ENCODE measurements around the gene IQSEC1.

The IQSEC1 gene

GRCh38 chr3:12886106-12886679 lies 187.0 kb downstream of the IQSEC1 start:
- TF ChIP-seq SIN3A (IDR thresholded peaks at IDR 0.05; ENCODE audit: borderline replicate concordance, insufficient read depth, low read length) (no peak), POLR2AphosphoS5 (IDR thresholded peaks at IDR 0.05; ENCODE audit: low read depth, low read length) (no peak), TAF1 (IDR thresholded peaks at IDR 0.05; ENCODE audit: borderline replicate concordance, insufficient read depth, low read length) (no peak), REST (IDR thresholded peaks at IDR 0.05; ENCODE audit: insufficient read depth in 1 of 2, low read depth in 2 of 2, low read length in 2 of 2) (no peak), FOXP2 (optimal IDR thresholded peaks at IDR 0.05; ENCODE audit: borderline replicate concordance, extremely low read depth, extremely low read length, insufficient read depth) (no peak)

GRCh38 chr3:12885583-12885930 lies 187.7 kb downstream of the IQSEC1 start:
- TF ChIP-seq SIN3A (IDR thresholded peaks at IDR 0.05; ENCODE audit: borderline replicate concordance, insufficient read depth, low read length) (no peak), TAF1 (IDR thresholded peaks at IDR 0.05; ENCODE audit: borderline replicate concordance, insufficient read depth, low read length) (no peak), FOXP2 (optimal IDR thresholded peaks at IDR 0.05; ENCODE audit: borderline replicate concordance, extremely low read depth, extremely low read length, insufficient read depth) (no peak), POLR2AphosphoS5 (IDR thresholded peaks at IDR 0.05; ENCODE audit: low read depth, low read length) (no peak), REST (IDR thresholded peaks at IDR 0.05; ENCODE audit: insufficient read depth in 1 of 2, low read depth in 2 of 2, low read length in 2 of 2) (no peak)

DNA sequence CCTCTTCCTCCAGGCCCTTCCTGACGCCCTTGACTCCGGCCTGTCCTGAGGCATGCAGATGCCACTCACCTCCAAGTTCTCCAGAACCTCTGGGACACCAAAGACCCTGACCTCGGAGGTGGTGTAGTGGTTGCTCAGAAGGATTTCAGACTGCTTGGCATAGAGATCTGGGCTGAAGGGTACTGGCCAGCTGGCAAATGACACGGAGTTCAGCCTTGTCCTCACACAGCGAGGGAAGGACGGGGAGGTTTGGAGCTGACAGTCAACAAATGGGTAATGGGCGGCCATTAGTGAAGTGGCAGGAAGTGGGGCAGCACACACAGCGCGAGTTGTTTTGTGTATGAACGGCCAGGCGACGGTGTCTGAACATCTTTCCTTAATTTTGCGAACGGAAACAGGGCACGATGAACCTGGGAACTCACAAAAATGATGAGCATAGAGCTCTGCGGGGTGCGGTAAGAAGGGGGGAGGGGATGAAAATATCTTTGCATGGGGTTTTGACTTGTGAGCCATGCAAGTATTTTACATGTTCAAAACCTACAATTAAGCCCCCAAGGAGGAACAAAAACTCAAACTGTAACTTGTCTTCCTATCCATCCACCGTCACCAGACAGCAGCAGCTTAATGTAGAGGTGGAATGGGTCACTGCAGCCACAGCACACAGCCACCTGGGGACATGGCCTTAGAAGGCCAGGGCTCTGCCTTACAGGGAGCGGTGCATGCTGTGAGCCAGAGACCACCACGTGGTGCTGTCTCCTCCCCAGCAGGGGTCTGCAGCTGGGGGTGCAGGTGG lies 188.2 kb downstream of the IQSEC1 start:
- TF ChIP-seq TAF1 (IDR thresholded peaks at IDR 0.05; ENCODE audit: borderline replicate concordance, insufficient read depth, low read length) (no peak), REST (IDR thresholded peaks at IDR 0.05; ENCODE audit: insufficient read depth in 1 of 2, low read depth in 2 of 2, low read length in 2 of 2) (no peak), FOXP2 (optimal IDR thresholded peaks at IDR 0.05; ENCODE audit: borderline replicate concordance, extremely low read depth, extremely low read length, insufficient read depth) (no peak), SIN3A (IDR thresholded peaks at IDR 0.05; ENCODE audit: borderline replicate concordance, insufficient read depth, low read length) (no peak), POLR2AphosphoS5 (IDR thresholded peaks at IDR 0.05; ENCODE audit: low read depth, low read length) (no peak)

GRCh38 chr3:12884186-12884680 lies 189.0 kb downstream of the IQSEC1 start:
- TF ChIP-seq FOXP2 (optimal IDR thresholded peaks at IDR 0.05; ENCODE audit: borderline replicate concordance, extremely low read depth, extremely low read length, insufficient read depth) = no peak

DNA sequence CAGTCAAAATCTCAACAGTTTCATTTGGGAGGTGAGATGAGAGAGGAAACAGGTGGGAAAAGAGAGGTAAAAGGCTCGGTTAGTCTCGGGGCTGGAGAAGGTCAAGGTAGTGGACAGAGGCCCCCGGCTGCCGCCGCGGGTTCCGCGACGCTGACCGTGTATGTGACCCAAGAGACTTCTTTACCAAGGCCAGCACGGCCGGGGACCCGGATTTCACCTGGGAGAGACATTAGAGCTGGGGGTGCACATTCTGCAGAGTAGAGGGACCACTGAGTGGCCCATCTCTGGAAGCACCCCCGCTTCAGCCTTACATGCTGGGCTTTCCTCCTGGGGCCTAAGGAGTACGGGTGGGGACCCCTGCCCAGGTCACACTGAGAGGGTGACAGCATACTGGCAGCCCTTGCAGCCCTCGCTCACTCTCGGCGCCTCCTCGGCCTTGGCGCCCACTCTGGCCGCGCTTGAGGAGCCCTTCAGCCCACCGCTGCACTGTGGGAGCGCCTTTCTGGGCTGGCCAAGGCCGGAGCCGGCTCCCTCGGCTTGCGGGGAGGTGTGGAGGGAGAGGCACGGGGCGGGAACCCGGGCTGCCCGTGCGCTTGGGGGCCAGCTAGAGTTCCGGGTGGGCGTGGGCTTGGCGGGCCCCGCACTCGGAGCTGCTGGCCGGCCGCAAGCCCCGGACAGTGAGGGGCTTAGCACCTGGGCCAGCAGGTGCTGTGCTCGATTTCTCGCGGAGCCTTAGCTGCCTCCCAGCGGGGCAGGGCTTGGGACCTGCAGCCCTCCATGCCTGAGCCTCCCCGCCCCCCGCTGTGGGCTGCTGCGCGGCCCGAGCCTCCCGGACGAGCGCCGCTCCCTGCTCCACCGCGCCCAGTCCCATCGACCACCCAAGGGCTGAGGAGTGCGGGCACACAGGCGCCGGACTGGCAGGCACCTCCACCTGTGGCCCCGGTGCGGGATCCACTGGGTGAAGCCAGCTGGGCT lies 190.6 kb downstream of the IQSEC1 start:
- TF ChIP-seq SIN3A (IDR thresholded peaks at IDR 0.05; ENCODE audit: borderline replicate concordance, insufficient read depth, low read length) (no peak), TAF1 (IDR thresholded peaks at IDR 0.05; ENCODE audit: borderline replicate concordance, insufficient read depth, low read length) (no peak), FOXP2 (optimal IDR thresholded peaks at IDR 0.05; ENCODE audit: borderline replicate concordance, extremely low read depth, extremely low read length, insufficient read depth) (no peak), REST (IDR thresholded peaks at IDR 0.05; ENCODE audit: insufficient read depth in 1 of 2, low read depth in 2 of 2, low read length in 2 of 2) (no peak), POLR2AphosphoS5 (IDR thresholded peaks at IDR 0.05; ENCODE audit: low read depth, low read length) (no peak)
